ENCODE data around the gene CCDC159.

DNA sequence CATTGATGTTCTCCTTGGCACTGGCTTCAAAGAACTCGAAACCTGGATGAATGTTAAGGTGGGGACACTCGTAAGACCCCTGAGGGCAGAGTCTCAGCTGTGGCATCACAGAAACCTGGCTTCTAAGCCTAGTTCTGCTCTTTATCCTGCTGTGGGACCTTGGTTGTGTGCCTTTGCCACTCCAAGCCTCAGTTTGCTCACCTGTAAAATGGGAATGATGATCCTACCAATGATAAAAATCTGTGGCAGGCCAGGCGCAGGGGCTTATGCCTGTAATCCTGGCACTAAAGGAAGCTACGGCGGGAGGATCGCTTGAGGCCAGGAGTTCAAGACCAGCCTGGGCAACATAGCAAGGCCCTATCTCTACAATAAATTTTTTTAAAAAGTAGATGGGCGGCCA is 20.8 kb upstream of the CCDC159 start:
- TF ChIP-seq POLR2AphosphoS5 (IDR thresholded peaks at IDR 0.05; ENCODE audit: low read depth, low read length) (no peak), POLR2A (IDR thresholded peaks at IDR 0.05; ENCODE audit: low read depth, low read length) (no peak)
